ENCODE results near the gene AGAP3.

DNA sequence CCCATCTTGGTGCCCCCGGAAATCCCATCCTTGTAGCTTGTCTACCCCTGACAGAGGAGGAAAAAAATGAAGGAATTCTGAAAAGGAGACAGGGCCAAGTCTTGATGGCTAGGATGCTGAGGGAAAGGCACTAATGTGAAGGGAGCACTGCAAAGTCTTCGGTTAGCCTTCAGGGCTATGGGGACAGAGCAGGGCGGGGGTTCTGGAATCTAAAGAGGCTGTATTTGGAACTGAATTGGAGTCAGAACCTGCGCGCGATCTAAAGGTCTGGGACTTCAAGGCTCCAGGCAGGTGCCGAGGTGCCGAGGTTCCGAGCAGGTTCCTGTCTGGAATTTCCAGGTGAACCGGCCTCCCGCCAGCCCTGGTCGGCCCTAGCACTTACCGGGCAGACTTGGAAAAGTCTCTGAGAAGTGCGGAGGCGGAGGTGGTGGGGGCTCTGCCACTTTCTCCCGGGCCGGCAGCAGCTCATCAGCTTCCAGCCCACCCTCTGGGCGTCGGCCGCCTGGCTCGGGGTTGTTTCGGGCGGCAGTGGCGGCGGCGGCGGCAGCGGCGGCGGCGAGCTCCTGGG lies 80.4 kb downstream of the AGAP3 start:
- TF ChIP-seq, protein P1, sequence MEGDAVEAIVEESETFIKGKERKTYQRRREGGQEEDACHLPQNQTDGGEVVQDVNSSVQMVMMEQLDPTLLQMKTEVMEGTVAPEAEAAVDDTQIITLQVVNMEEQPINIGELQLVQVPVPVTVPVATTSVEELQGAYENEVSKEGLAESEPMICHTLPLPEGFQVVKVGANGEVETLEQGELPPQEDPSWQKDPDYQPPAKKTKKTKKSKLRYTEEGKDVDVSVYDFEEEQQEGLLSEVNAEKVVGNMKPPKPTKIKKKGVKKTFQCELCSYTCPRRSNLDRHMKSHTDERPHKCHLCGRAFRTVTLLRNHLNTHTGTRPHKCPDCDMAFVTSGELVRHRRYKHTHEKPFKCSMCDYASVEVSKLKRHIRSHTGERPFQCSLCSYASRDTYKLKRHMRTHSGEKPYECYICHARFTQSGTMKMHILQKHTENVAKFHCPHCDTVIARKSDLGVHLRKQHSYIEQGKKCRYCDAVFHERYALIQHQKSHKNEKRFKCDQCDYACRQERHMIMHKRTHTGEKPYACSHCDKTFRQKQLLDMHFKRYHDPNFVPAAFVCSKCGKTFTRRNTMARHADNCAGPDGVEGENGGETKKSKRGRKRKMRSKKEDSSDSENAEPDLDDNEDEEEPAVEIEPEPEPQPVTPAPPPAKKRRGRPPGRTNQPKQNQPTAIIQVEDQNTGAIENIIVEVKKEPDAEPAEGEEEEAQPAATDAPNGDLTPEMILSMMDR (IDR thresholded peaks at IDR 0.05), result no peak
- TF ChIP-seq POLR2A (IDR thresholded peaks at IDR 0.05), result no peak

Measured in prostate gland (tissue), 2 donors.